ENCODE results near the gene MAFG. TPM values are rescaled to one million over a fixed set of nuclear protein-coding genes. Genes with fewer than 3 reads are reported as not detected.

MAFG gene
- total and polyA plus RNA-seq, 2 donors (not counting 1 experiment from before 2014, with no cell fraction given), result 11.3 to 20.6 TPM

- Histone ChIP-seq H3K27me3 (ENCODE audit: control insufficient read depth, insufficient read depth, low read length) (no peaks in the 10 kb centered on the region), H2AFZ (ENCODE audit: low read length) (no peak overlapping the region), H3K9ac (ENCODE audit: insufficient read depth, low read length) (no peak overlapping the region), H3K36me3 (ENCODE audit: control insufficient read depth, insufficient read depth, low read length) (peaks cover 32% of the 10 kb centered on the region), H3K27ac (ENCODE audit: insufficient read depth, low read length) (no peak overlapping the region), H3K4me3 (replicated peaks in 1 of 4; ENCODE audit: control extremely low read depth in 1 of 4, insufficient read depth in 1 of 4, low read depth in 3 of 4, low read length in 4 of 4) (no peak overlapping the region), H3K4me2 (ENCODE audit: extremely low read depth, insufficient read depth, low read length) (no peak overlapping the region), H3K4me1 (ENCODE audit: control insufficient read depth, extremely low read depth, insufficient read depth, low read length) (peaks cover 11% of the 10 kb centered on the region), H3K9me3 (ENCODE audit: control insufficient read depth, insufficient read depth, low read depth, low read length) (no peaks in the 10 kb centered on the region), H4K20me1 (ENCODE audit: control insufficient read depth, extremely low read depth, insufficient read depth, low read length) (no peaks in the 10 kb centered on the region), H3K79me2 (ENCODE audit: control insufficient read depth, insufficient read depth, low read length) (peaks cover 33% of the 10 kb centered on the region)
- peak in 1 of 2 donors; percentile 50 for DNase-seq (ENCODE audit: low read depth in 2 of 2)
- TF ChIP-seq EZH2 (IDR thresholded peaks at IDR 0.05; ENCODE audit: low read length, missing control alignments) (no peak), CTCF (conservative IDR thresholded peaks at IDR 0.05 in 1 of 2, IDR thresholded peaks at IDR 0.05 in 1 of 2; ENCODE audit: low read depth in 1 of 2, low read length in 2 of 2) (no peak)
Measured at GRCh38 chr17:81884520-81884919, 43.0 kb downstream of the MAFG start.

GRCh38 chr17:81879121-81879520 is 48.4 kb downstream of the MAFG start:
- no peak overlapping the region for H3K9ac ChIP-seq (ENCODE audit: insufficient read depth, low read length)
- no peak overlapping the region for H3K4me2 ChIP-seq (ENCODE audit: extremely low read depth, insufficient read depth, low read length)
- H3K4me1 ChIP-seq (ENCODE audit: control insufficient read depth, extremely low read depth, insufficient read depth, low read length), result no peaks in the 10 kb centered on the region
- peaks cover 4% of the 10 kb centered on the region for H3K36me3 ChIP-seq (ENCODE audit: control insufficient read depth, insufficient read depth, low read length)
- no peak overlapping the region for H3K27ac ChIP-seq (ENCODE audit: insufficient read depth, low read length)
- no peaks in the 10 kb centered on the region for H3K27me3 ChIP-seq (ENCODE audit: control insufficient read depth, insufficient read depth, low read length)
- DNase-seq (ENCODE audit: low read depth in 2 of 2), result no peak
- H3K4me3 ChIP-seq (replicated peaks in 1 of 4; ENCODE audit: control extremely low read depth in 1 of 4, insufficient read depth in 1 of 4, low read depth in 3 of 4, low read length in 4 of 4), result no peak overlapping the region
- TF ChIP-seq EZH2 (IDR thresholded peaks at IDR 0.05; ENCODE audit: low read length, missing control alignments) (no peak), CTCF (conservative IDR thresholded peaks at IDR 0.05 in 1 of 2, IDR thresholded peaks at IDR 0.05 in 1 of 2; ENCODE audit: low read depth in 1 of 2, low read length in 2 of 2) (no peak)
- no peaks in the 10 kb centered on the region for H3K79me2 ChIP-seq (ENCODE audit: control insufficient read depth, insufficient read depth, low read length)
- no peaks in the 10 kb centered on the region for H4K20me1 ChIP-seq (ENCODE audit: control insufficient read depth, extremely low read depth, insufficient read depth, low read length)
- H3K9me3 ChIP-seq (ENCODE audit: control insufficient read depth, insufficient read depth, low read depth, low read length), result no peaks in the 10 kb centered on the region
- H2AFZ ChIP-seq (ENCODE audit: low read length), result no peak overlapping the region

- H3K27ac ChIP-seq (ENCODE audit: insufficient read depth, low read length), result no peak overlapping the region
- no peak for DNase-seq (ENCODE audit: low read depth in 2 of 2)
Measured at GRCh38 chr17:81878294-81878693, 49.2 kb downstream of the MAFG start.

More at GRCh38 chr17:81878294-81878693, 49.2 kb downstream of the MAFG start:
- no peaks in the 10 kb centered on the region for H3K79me2 ChIP-seq (ENCODE audit: control insufficient read depth, insufficient read depth, low read length)
- H2AFZ ChIP-seq (ENCODE audit: low read length), result no peak overlapping the region
- no peak overlapping the region for H3K4me2 ChIP-seq (ENCODE audit: extremely low read depth, insufficient read depth, low read length)
- H3K9ac ChIP-seq (ENCODE audit: insufficient read depth, low read length), result no peak overlapping the region
- no peaks in the 10 kb centered on the region for H3K27me3 ChIP-seq (ENCODE audit: control insufficient read depth, insufficient read depth, low read length)
- H3K4me1 ChIP-seq (ENCODE audit: control insufficient read depth, extremely low read depth, insufficient read depth, low read length), result no peaks in the 10 kb centered on the region
- H4K20me1 ChIP-seq (ENCODE audit: control insufficient read depth, extremely low read depth, insufficient read depth, low read length), result no peaks in the 10 kb centered on the region
- no peak for TF ChIP-seq CTCF (conservative IDR thresholded peaks at IDR 0.05 in 1 of 2, IDR thresholded peaks at IDR 0.05 in 1 of 2; ENCODE audit: low read depth in 1 of 2, low read length in 2 of 2)
- TF ChIP-seq EZH2 (IDR thresholded peaks at IDR 0.05; ENCODE audit: low read length, missing control alignments), result no peak
- no peaks in the 10 kb centered on the region for H3K9me3 ChIP-seq (ENCODE audit: control insufficient read depth, insufficient read depth, low read depth, low read length)
- no peak overlapping the region for H3K4me3 ChIP-seq (replicated peaks in 1 of 4; ENCODE audit: control extremely low read depth in 1 of 4, insufficient read depth in 1 of 4, low read depth in 3 of 4, low read length in 4 of 4)
- peaks cover 4% of the 10 kb centered on the region for H3K36me3 ChIP-seq (ENCODE audit: control insufficient read depth, insufficient read depth, low read length)

Measured in fibroblast of lung (primary cell).